ENCODE results near the gene TPSD1. TPM values are rescaled to one million over a fixed set of nuclear protein-coding genes. Genes with fewer than 3 reads are reported as not detected.
"Not testable (repeated sequence)": the region's sequence is repeated elsewhere in the genome, so short reads cannot be mapped to it uniquely, and the experiment has no call there.

TPSD1 gene
- total RNA-seq, 1 donor from 2014 or later, result not detected

DNA sequence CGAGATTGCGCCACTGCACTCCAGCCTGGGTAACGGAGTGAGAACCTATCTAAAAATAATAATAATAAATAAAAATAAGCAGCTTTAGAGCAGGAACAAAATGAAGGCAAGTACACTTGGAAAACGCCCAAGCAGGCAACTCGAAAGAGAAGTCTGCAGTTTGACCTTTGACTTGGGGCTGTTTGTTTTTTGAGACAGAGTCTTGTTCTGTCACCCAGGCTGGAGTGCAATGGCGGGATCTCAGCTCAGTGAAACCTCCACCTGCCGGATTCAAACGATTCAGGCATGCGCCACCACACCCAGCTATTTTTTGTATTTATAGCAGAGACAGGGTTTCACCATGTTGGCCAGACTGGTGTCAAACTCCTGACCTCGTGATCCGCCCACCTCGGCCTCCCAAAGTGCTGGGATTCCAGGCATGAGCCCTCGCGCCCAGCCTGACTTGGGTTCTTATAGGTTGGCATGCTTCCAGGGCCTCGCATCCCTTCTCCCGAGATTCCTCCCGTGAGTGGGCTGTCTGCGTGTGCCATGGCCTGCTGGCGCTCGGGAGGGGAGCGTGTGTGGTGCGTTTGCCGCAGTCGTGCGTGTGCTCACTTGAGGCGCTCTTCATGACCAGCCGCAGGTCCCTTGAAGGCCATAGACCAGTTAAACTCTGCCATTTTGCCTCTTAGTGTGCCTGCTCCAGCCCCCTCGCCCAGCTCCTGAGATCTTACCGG, 35.1 kb downstream of the TPSD1 start:
- H3K9me3 Mint-ChIP-seq, result no peaks in the 10 kb centered on the region
- no peak overlapping the region for H3K27ac Mint-ChIP-seq
- H3K4me3 Mint-ChIP-seq, result no peak overlapping the region
- peaks cover 28% of the 10 kb centered on the region for H3K4me1 Mint-ChIP-seq
- DNase-seq (ENCODE audit: low spot score in 2 of 2, unreplicated experiment in 2 of 2), result no peak
- no peak for TF ChIP-seq CTCF (IDR thresholded peaks at IDR 0.05; ENCODE audit: unreplicated experiment)
- no peaks in the 10 kb centered on the region for H3K36me3 Mint-ChIP-seq
- peaks cover 47% of the 10 kb centered on the region for H3K27me3 Mint-ChIP-seq (ENCODE audit: low read depth)

DNA sequence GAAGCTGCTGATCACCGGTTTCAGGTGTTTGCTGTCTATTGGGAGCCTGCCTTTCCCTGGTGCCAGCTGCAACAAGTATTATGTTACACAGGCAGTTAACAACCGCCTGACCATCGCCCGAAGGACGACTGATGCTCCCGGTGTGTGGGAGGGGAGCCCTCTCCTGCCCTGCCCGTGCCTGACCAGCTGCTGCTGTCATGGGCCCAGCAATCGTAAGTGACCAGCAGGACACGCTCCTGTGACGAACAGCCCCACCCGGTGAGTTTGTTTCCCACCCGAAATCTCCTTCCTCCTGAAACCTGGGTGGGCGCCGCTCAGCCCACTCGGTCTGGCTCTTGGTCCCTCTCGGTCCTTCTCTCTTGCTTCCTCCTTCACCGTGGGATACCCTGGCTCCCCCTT, 35.7 kb downstream of the TPSD1 start:
- Mint-ChIP-seq H3K4me1 (peaks cover 28% of the 10 kb centered on the region), H3K9me3 (no peaks in the 10 kb centered on the region), H3K4me3 (no peak overlapping the region), H3K27me3 (ENCODE audit: low read depth) (peaks cover 45% of the 10 kb centered on the region), H3K36me3 (no peaks in the 10 kb centered on the region), H3K27ac (no peak overlapping the region)
- no peak for DNase-seq (ENCODE audit: low spot score in 2 of 2, unreplicated experiment in 2 of 2)
- no peak for TF ChIP-seq CTCF (IDR thresholded peaks at IDR 0.05; ENCODE audit: unreplicated experiment)

DNA sequence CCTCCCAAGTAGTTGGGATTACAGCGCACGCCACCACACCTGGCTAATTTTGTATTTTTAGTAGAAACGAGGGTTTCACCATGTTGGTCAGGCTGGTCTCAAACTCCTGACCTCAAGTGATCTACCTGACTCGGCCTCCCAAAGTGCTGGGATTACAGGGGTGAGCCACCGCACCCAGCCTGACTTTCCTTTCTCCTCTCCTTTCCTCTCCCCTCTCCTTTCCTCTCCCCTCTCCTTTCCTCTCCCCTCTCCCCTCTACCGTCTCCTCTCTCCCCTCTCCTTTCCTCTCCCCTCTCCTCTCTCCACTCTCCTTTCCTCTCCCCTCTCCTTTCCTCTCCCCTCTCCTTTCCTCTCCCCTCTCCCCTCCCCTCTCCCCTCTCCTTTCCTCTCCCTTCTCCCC, 36.3 kb downstream of the TPSD1 start:
- H3K4me1 Mint-ChIP-seq, result peaks cover 33% of the 10 kb centered on the region
- H3K9me3 Mint-ChIP-seq; H3K36me3 Mint-ChIP-seq; H3K4me3 Mint-ChIP-seq; H3K27ac Mint-ChIP-seq; DNase-seq (ENCODE audit: low spot score in 2 of 2, unreplicated experiment in 2 of 2): not testable (repeated sequence)
- peaks cover 47% of the 10 kb centered on the region for H3K27me3 Mint-ChIP-seq (ENCODE audit: low read depth)

GRCh38 chr16:1292808-1293207, 36.9 kb downstream of the TPSD1 start:
- H3K36me3 Mint-ChIP-seq; H3K27ac Mint-ChIP-seq; H3K4me3 Mint-ChIP-seq; H3K9me3 Mint-ChIP-seq; DNase-seq (ENCODE audit: low spot score in 2 of 2, unreplicated experiment in 2 of 2): not testable (repeated sequence)
- H3K27me3 Mint-ChIP-seq (ENCODE audit: low read depth), result peaks cover 44% of the 10 kb centered on the region
- H3K4me1 Mint-ChIP-seq, result peaks cover 31% of the 10 kb centered on the region

- no peak for DNase-seq (ENCODE audit: low spot score in 2 of 2, unreplicated experiment in 2 of 2)
- Mint-ChIP-seq H3K36me3 (no peaks in the 10 kb centered on the region), H3K27ac (no peak overlapping the region), H3K9me3 (no peaks in the 10 kb centered on the region), H3K4me1 (peaks cover 21% of the 10 kb centered on the region), H3K4me3 (no peak overlapping the region), H3K27me3 (ENCODE audit: low read depth) (peaks cover 36% of the 10 kb centered on the region)
- TF ChIP-seq CTCF (IDR thresholded peaks at IDR 0.05; ENCODE audit: unreplicated experiment), result no peak
Measured at GRCh38 chr16:1293921-1294656, 38.2 kb downstream of the TPSD1 start.

DNA sequence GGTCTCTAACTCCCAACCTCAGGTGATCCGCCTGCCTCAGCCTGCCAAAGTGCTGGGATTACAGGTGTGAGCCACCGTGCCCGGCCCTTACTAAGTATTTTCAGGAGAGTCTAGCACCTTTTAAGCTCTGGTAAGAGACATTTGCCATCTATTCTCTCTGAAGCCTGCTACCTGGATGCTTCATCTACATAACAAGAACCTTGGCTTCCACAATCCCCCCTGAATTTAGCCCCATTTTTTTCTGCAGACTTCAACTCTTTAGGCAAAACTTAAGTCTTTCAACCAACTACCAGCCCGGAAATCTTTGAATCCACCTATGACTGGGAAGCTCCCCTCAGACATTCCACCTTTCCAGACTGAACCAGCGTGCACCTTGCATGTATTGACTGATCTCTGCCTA, 39.6 kb downstream of the TPSD1 start:
- Mint-ChIP-seq H3K27me3 (ENCODE audit: low read depth) (peaks cover 26% of the 10 kb centered on the region), H3K4me1 (peaks cover 18% of the 10 kb centered on the region), H3K4me3 (no peak overlapping the region), H3K27ac (no peak overlapping the region), H3K9me3 (no peaks in the 10 kb centered on the region), H3K36me3 (no peaks in the 10 kb centered on the region)
- TF ChIP-seq CTCF (IDR thresholded peaks at IDR 0.05; ENCODE audit: unreplicated experiment), result no peak
- no peak for DNase-seq (ENCODE audit: low spot score in 2 of 2, unreplicated experiment in 2 of 2)

- H3K9me3 Mint-ChIP-seq, result not testable (repeated sequence)
Measured at GRCh38 chr16:1296688-1297017, 40.8 kb downstream of the TPSD1 start.

More at GRCh38 chr16:1296688-1297017, 40.8 kb downstream of the TPSD1 start:
- not testable (repeated sequence) for DNase-seq (ENCODE audit: low spot score in 2 of 2, unreplicated experiment in 2 of 2); H3K4me3 Mint-ChIP-seq; H3K36me3 Mint-ChIP-seq
- Mint-ChIP-seq H3K27ac (peak overlapping the region; percentile 55), H3K4me1 (peaks cover 21% of the 10 kb centered on the region), H3K27me3 (ENCODE audit: low read depth) (peaks cover 19% of the 10 kb centered on the region)
